Kidney (tissue), 14 donors: ENCODE measurements around the gene ABI1. TPM values are rescaled to one million over a fixed set of nuclear protein-coding genes. Genes with fewer than 3 reads are reported as not detected.

Experiments used
- DNase-seq, 5 donors: peaks; one replicate each; pipeline ENCODE4 v3.0.0-alpha.2; 2013 to 2020
- FAIRE-seq: peaks from 2 replicates; lab custom pipeline; 2012; peaks lifted over from hg19 to GRCh38; lab: Jason Lieb, UNC
- H3K27ac ChIP-seq, 2 donors: one replicate each; pipeline ENCODE4 v1.7.0; 2013; ENCODE audit warnings: low read depth in 2 of 2, low read length in 2 of 2, inconsistent platforms in 1 of 2
- H3K27me3 ChIP-seq: one replicate; pipeline ENCODE4 v1.7.1; 2013; ENCODE audit warnings: low read length, inconsistent platforms; ENCODE audit not compliant: control insufficient read depth, insufficient read depth
- H3K36me3 ChIP-seq, 3 donors: one replicate each; pipeline versions ENCODE4 v1.7.0 to v1.7.1; 2013; ENCODE audit warnings: low read length in 3 of 3, control low read depth in 1 of 3, inconsistent platforms in 1 of 3; ENCODE audit not compliant: insufficient read depth in 3 of 3, control insufficient read depth in 2 of 3
- H3K4me1 ChIP-seq, 3 donors: one replicate each; pipeline versions ENCODE4 v1.7.0 to v1.7.1; 2013; ENCODE audit warnings: low read length in 3 of 3, inconsistent platforms in 1 of 3, low read depth in 1 of 3; ENCODE audit not compliant: control insufficient read depth in 2 of 3, insufficient read depth in 2 of 3
- H3K4me3 ChIP-seq, 3 donors: one replicate each; pipeline versions ENCODE4 v1.7.0 to v1.8.1; 2013; ENCODE audit warnings: low read length in 3 of 3, control low read depth in 1 of 3, inconsistent platforms in 1 of 3
- H3K9ac ChIP-seq, 3 donors: one replicate each; pipeline versions ENCODE4 v1.7.0 to v1.7.1; 2013; ENCODE audit warnings: low read length in 3 of 3, control low read depth in 1 of 3, inconsistent platforms in 1 of 3
- H3K9me3 ChIP-seq, 3 donors: one replicate each; pipeline versions ENCODE4 v1.7.0 to v1.7.1; 2013; ENCODE audit warnings: low read length in 3 of 3, control low read depth in 1 of 3, inconsistent platforms in 1 of 3; ENCODE audit not compliant: control insufficient read depth in 2 of 3, insufficient read depth in 1 of 3
- CTCF ChIP-seq: IDR thresholded peaks from 3 replicates; pipeline ENCODE4 v1.5.1; 2012; ENCODE audit warnings: mild to moderate bottlenecking, moderate library complexity, borderline replicate concordance; ENCODE audit not compliant: insufficient read depth; ENCODE audit errors: extremely low read depth
- intact Hi-C: fragments of 100-400 bp; cut with DNase I; formaldehyde crosslinking; loops from one replicate; pipeline ENCODE4 v1.11.1; 2022
- polyA plus RNA-seq: library from polyadenylated mRNA; stranded (reverse); fragments of 350-450 nt; fragmentation: Illumina TruSeq; extraction: RNeasy Lipid Tissue Mini Kit (QIAGEN cat#74804); gene quantifications from one replicate; pipeline ENCODE4 v1.2.3, GENCODE V29; 2014; ENCODE audit warnings: low read depth, low replicate concordance; ENCODE audit not compliant: insufficient read depth
- total RNA-seq: library from RNA; stranded (reverse); fragmentation: NEBNext Ultra II Directional; extraction: Animal tissue kit (Norgen Biotek cat#: 25700); gene quantifications from one replicate; pipeline ENCODE4 v1.2.1, GENCODE V29; 2021
- donor health status: control.
- donor health status: control.
- donor health status: control.
- donor health status: control.
- donor health status: control.
- donor health status: DM: yes; HTN: yes; CAD: no.
- donor health status: Normal renal cell carcinoma (clear cell type).

The ABI1 gene
- total and polyA plus RNA-seq, 2 donors from 2014 or later, result 25.7 to 54.1 TPM

DNA sequence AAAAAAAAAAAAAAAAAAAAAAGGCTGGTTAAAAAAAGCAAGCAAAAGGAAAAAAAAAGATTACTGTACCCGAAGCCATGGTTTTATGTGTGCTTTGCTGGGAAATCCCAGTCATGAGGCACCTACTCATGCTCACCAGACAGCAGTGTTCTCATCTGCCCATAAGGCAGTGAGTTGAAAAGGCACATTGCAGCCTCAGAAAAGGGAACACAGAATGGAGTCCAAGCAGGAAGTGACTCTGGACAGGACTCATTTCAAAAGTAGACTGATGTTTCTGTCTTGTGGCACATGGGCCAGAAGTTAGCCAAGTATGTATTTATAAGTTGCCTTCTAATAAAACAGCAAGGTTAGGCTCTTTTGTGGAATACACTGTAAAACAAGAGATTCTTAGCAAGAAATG lies 123.0 kb downstream of the ABI1 start:
- no peak for FAIRE-seq
- Histone ChIP-seq H3K9ac (no peak overlapping the region), H3K27me3 (no peaks in the 10 kb centered on the region), H3K9me3 (no peaks in the 10 kb centered on the region), H3K4me3 (no peak overlapping the region), H3K27ac (no peak overlapping the region), H3K4me1 (peaks cover 0 to 15% (median 0%) of the 10 kb centered on the region in 3 donors), H3K36me3 (peaks cover 0 to 20% (median 10%) of the 10 kb centered on the region in 3 donors)
- intact Hi-C loops, result no loop called here
- no peak for TF ChIP-seq CTCF
- peak in 1 of 5 donors; percentile 3 for DNase-seq

- Histone ChIP-seq H3K4me3 (no peak overlapping the region), H3K9ac (no peak overlapping the region), H3K27me3 (no peaks in the 10 kb centered on the region), H3K36me3 (peaks cover 0 to 20% (median 16%) of the 10 kb centered on the region in 3 donors), H3K27ac (no peak overlapping the region), H3K9me3 (no peaks in the 10 kb centered on the region), H3K4me1 (peaks cover 0 to 15% (median 0%) of the 10 kb centered on the region in 3 donors)
- TF ChIP-seq CTCF, result no peak
- intact Hi-C loops, result no loop called here
- FAIRE-seq (no peak), DNase-seq (no peak)
Measured at GRCh38 chr10:26735435-26735834, 125.3 kb downstream of the ABI1 start.

GRCh38 chr10:26733750-26734568 lies 126.8 kb downstream of the ABI1 start:
- TF ChIP-seq CTCF, result no peak
- H3K4me1 ChIP-seq, result peaks cover 0 to 15% (median 0%) of the 10 kb centered on the region in 3 donors
- no peaks in the 10 kb centered on the region for H3K9me3 ChIP-seq
- peak overlapping the region in 1 of 3 donors; percentile 9 for H3K4me3 ChIP-seq
- no peak overlapping the region for H3K27ac ChIP-seq
- H3K9ac ChIP-seq, result no peak overlapping the region
- intact Hi-C loops, result loop anchor here (5.0 kb wide), 1 partner anchor 143 kb away; no protein-coding TSS in a partner anchor
- no peaks in the 10 kb centered on the region for H3K27me3 ChIP-seq
- DNase-seq, result peak in 4 of 5 donors; percentile 36 to 57 (median 48)
- H3K36me3 ChIP-seq, result peaks cover 0 to 20% (median 16%) of the 10 kb centered on the region in 3 donors
- FAIRE-seq, result no peak
